ENCODE results near the gene KCNT2. TPM values are rescaled to one million over a fixed set of nuclear protein-coding genes. Genes with fewer than 3 reads are reported as not detected.

KCNT2 gene
- total and polyA plus RNA-seq, 10 of the 15 experiments (the other 5 are each of a cell fraction or from before 2014, with no cell fraction given), result not detected

DNA sequence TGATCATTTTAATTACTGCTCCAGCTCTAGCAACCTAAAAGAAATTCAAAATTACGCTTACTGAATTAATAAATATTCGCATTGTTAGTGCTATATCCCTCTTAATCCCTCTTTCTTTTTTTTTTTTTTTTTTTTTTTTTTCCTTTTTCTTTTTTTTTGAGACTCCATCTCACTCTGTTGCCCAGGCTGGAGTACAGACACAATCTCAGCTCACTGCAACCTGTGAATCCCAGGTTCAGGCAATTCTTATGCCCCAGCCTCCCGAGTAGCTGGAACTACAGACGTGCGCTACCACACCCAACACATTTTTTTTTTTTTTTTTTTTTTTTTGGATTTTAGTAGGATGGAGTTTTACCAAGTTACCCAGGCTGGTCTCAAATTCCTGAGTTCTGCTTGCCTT is 157.1 kb downstream of the KCNT2 start:
- intact Hi-C loops (cut with micrococcal nuclease; ENCODE audit: unreplicated experiment), result no loop called here
- no peaks in the 10 kb centered on the region for H3K4me1 ChIP-seq (ENCODE audit: control insufficient read depth, insufficient read depth, low read length)
- SMC1A ChIA-PET (ENCODE audit: uncharacterized antibody, unreplicated experiment), result interaction anchor here (1.5 kb wide), 1 partner anchor 9 kb away, joined by 4 read pairs; no protein-coding TSS in a partner anchor
- no peak overlapping the region for H3K9ac ChIP-seq (ENCODE audit: control insufficient read depth, insufficient read depth, low read length)
- POLR2A ChIA-PET, result no interaction called here
- WGBS (ENCODE audit: insufficient coverage, insufficient replicate concordance, low lambda C conversion rate, missing lambda C conversion rate), result 46% methylated on average over 5 of the region's 5 CpGs
- no peak overlapping the region for H3K4me3 ChIP-seq
- FAIRE-seq (no peak), DNase-seq (ENCODE audit: low read depth, low spot score) (no peak), ATAC-seq (no peak)
- CTCF ChIA-PET, result no interaction called here
- H3K79me2 ChIP-seq (ENCODE audit: control insufficient read depth, insufficient read depth, low read length), result no peaks in the 10 kb centered on the region
- in situ Hi-C loops (cut with MboI), result no loop called here
- no peak for TF ChIP-seq EP300 (IDR thresholded peaks at IDR 0.05; ENCODE audit: borderline replicate concordance in 1 of 2, control insufficient read depth in 1 of 2, low read depth in 2 of 2, low read length in 2 of 2)
- no peak for TF ChIP-seq TCF12 (IDR thresholded peaks at IDR 0.05; ENCODE audit: low read depth, low read length)
- TF ChIP-seq MEF2B (IDR thresholded peaks at IDR 0.05; ENCODE audit: partially characterized antibody, poor library complexity, severe bottlenecking), result no peak
- no peak for TF ChIP-seq LARP7 (IDR thresholded peaks at IDR 0.05)
- TF ChIP-seq FOXK2 (IDR thresholded peaks at IDR 0.05), result no peak
- TF ChIP-seq CEBPB (IDR thresholded peaks at IDR 0.05; ENCODE audit: borderline replicate concordance in 1 of 2, low read depth in 2 of 2, low read length in 2 of 2), result no peak
- no peaks in the 10 kb centered on the region for H4K20me1 ChIP-seq (ENCODE audit: control insufficient read depth, insufficient read depth)
- BruUV-seq (replicated peaks), result no TSS peak
- no peaks in the 10 kb centered on the region for H3K36me3 ChIP-seq (ENCODE audit: control insufficient read depth in 2 of 2, insufficient read depth in 2 of 2, low read length in 1 of 2)
- no peak overlapping the region for H2AFZ ChIP-seq (ENCODE audit: control insufficient read depth, low read depth, low read length)
- H3K4me2 ChIP-seq (ENCODE audit: control insufficient read depth, insufficient read depth), result no peak overlapping the region
- no peaks in the 10 kb centered on the region for H3K9me3 ChIP-seq (replicated peaks; ENCODE audit: control insufficient read depth, insufficient read depth, low read length)
- RAD21 ChIA-PET (ENCODE audit: unreplicated experiment), result no interaction called here
- H3K27ac ChIP-seq (ENCODE audit: control insufficient read depth, insufficient read depth), result no peak overlapping the region
- no peaks in the 10 kb centered on the region; a peak in 1 of 4 replicates for H3K27me3 ChIP-seq (replicated peaks in 1 of 2; ENCODE audit: control insufficient read depth in 2 of 2, insufficient read depth in 2 of 2, low read length in 1 of 2)

Measured in GM12878 (cell line).